ENCODE measurements around the gene ALOX15B. TPM values are rescaled to one million over a fixed set of nuclear protein-coding genes. Genes with fewer than 3 reads are reported as not detected.

Gene ALOX15B
- total RNA-seq, 1 donor, result under 0.01 TPM

GRCh38 chr17:8015236-8015956, 23.5 kb upstream of the ALOX15B start:
- Histone ChIP-seq H3K79me2 (ENCODE audit: insufficient read depth, low read length) (no peaks in the 10 kb centered on the region), H3K27me3 (ENCODE audit: insufficient read depth, low read length) (peaks cover 23% of the 10 kb centered on the region), H3K4me1 (ENCODE audit: insufficient read depth, low read length) (peaks cover 12% of the 10 kb centered on the region), H4K20me1 (ENCODE audit: insufficient read depth, low read length) (no peaks in the 10 kb centered on the region), H2AFZ (ENCODE audit: low read length) (no peak overlapping the region), H3K27ac (ENCODE audit: low read depth, low read length) (no peak overlapping the region), H3K4me2 (ENCODE audit: insufficient read depth, low read length) (peak overlapping the region; percentile 72), H3K36me3 (ENCODE audit: insufficient read depth, low read length) (no peaks in the 10 kb centered on the region), H3K4me3 (ENCODE audit: insufficient read depth, low read length) (no peak overlapping the region), H3K9me3 (ENCODE audit: low read depth, low read length) (no peaks in the 10 kb centered on the region)
- DNase-seq (ENCODE audit: insufficient read length, low spot score, missing footprints), result peak; percentile 74
- no peak for TF ChIP-seq CTCF (IDR thresholded peaks at IDR 0.05; ENCODE audit: extremely low read depth, low read depth, low read length)

GRCh38 chr17:8015957-8016631, 22.8 kb upstream of the ALOX15B start:
- Histone ChIP-seq H3K27ac (ENCODE audit: low read depth, low read length) (no peak overlapping the region), H3K9me3 (ENCODE audit: low read depth, low read length) (no peaks in the 10 kb centered on the region), H3K36me3 (ENCODE audit: insufficient read depth, low read length) (no peaks in the 10 kb centered on the region), H3K4me1 (ENCODE audit: insufficient read depth, low read length) (peaks cover 12% of the 10 kb centered on the region), H2AFZ (ENCODE audit: low read length) (peak overlapping the region; percentile 66), H3K4me3 (ENCODE audit: insufficient read depth, low read length) (peak overlapping the region; percentile 59), H3K79me2 (ENCODE audit: insufficient read depth, low read length) (no peaks in the 10 kb centered on the region), H3K27me3 (ENCODE audit: insufficient read depth, low read length) (peaks cover 23% of the 10 kb centered on the region), H3K4me2 (ENCODE audit: insufficient read depth, low read length) (peak overlapping the region; percentile 72), H4K20me1 (ENCODE audit: insufficient read depth, low read length) (no peaks in the 10 kb centered on the region)
- TF ChIP-seq CTCF (IDR thresholded peaks at IDR 0.05; ENCODE audit: extremely low read depth, low read depth, low read length), result no peak
- peak; percentile 71 for DNase-seq (ENCODE audit: insufficient read length, low spot score, missing footprints)

DNA sequence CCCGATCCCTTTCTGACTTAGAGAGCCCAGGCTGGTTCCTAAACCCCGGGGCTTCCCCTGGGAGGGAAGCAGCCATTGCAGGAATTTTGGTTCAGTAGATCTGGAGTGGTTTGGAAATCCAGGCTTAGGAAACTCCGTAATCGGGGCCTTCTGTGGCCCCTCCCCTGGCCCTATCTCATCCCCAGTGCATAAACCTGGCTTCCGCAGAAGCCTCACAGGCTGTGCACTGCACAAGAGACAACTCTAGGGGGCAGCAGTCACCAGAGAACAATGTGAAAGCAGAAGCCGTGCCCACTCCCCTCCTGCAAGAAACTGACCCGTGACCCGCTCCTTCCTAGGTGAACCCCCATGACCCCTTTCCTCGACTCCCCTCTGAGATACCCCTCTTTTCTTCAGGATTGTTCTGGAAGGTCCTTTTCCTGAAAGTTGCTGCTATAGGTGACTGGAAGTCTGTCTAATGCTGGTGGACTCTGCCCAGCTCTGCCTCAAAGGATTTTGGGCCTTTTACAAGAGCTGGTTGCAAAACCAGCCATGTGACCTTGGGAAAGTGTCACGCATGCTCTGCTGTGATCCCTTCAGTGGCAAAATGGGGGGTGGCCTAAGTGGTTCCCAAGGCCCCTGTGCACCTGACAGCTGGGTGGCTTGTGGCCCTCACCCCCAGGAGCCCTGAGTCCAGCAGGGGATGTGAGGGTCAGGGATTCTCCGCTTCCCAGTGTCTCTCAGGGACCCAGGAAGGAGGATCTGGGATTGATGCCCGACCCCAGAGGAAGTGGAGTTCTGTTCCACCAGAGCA, 22.0 kb upstream of the ALOX15B start:
- peak overlapping the region; percentile 72 for H3K4me2 ChIP-seq (ENCODE audit: insufficient read depth, low read length)
- H4K20me1 ChIP-seq (ENCODE audit: insufficient read depth, low read length), result no peaks in the 10 kb centered on the region
- no peaks in the 10 kb centered on the region for H3K36me3 ChIP-seq (ENCODE audit: insufficient read depth, low read length)
- peaks cover 12% of the 10 kb centered on the region for H3K4me1 ChIP-seq (ENCODE audit: insufficient read depth, low read length)
- H3K9me3 ChIP-seq (ENCODE audit: low read depth, low read length), result no peaks in the 10 kb centered on the region
- peaks cover 21% of the 10 kb centered on the region for H3K27me3 ChIP-seq (ENCODE audit: insufficient read depth, low read length)
- peak; percentile 65 for TF ChIP-seq CTCF (IDR thresholded peaks at IDR 0.05; ENCODE audit: extremely low read depth, low read depth, low read length)
- DNase-seq (ENCODE audit: insufficient read length, low spot score, missing footprints), result peak; percentile 87
- H3K79me2 ChIP-seq (ENCODE audit: insufficient read depth, low read length), result no peaks in the 10 kb centered on the region
- H3K27ac ChIP-seq (ENCODE audit: low read depth, low read length), result no peak overlapping the region
- H2AFZ ChIP-seq (ENCODE audit: low read length), result peak overlapping the region; percentile 66
- peak overlapping the region; percentile 59 for H3K4me3 ChIP-seq (ENCODE audit: insufficient read depth, low read length)

Data from osteoblast (primary cell).